Measurements from ENCODE around the gene AARS2.

The AARS2 gene

DNA sequence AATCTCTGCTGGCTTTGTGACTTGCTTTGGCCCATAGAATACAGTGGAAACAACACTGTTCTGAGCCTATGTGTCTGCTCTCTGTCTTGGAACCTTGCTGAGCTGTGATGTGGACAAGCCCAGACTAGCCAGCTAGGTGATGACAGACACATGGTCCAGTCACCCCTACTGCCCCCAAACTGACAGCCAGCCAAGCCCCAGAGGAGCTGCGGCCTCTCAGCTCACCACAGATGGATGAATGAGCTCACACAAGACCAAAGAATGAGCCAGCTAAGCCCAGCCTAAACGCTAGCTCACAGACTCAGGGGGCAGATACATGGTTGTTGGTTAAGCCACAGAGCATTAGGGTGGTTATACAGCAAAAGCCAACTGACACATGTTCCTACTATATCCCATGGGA lies 4.1 kb downstream of the AARS2 start:
- Histone ChIP-seq H3K9me3 (replicated peaks; ENCODE audit: low read length) (no peaks in the 10 kb centered on the region), H3K36me3 (ENCODE audit: insufficient read depth, low read length) (peaks cover 64% of the 10 kb centered on the region), H3K4me2 (ENCODE audit: low read length) (no peak overlapping the region), H3K4me3 (ENCODE audit: low read length) (no peak overlapping the region), H3K27me3 (ENCODE audit: control insufficient read depth, insufficient read depth, low read length) (no peaks in the 10 kb centered on the region), H3K4me1 (ENCODE audit: control insufficient read depth, insufficient read depth, low read length) (peaks cover 8% of the 10 kb centered on the region), H3K9ac (ENCODE audit: low read depth, low read length) (no peak overlapping the region)

DNA sequence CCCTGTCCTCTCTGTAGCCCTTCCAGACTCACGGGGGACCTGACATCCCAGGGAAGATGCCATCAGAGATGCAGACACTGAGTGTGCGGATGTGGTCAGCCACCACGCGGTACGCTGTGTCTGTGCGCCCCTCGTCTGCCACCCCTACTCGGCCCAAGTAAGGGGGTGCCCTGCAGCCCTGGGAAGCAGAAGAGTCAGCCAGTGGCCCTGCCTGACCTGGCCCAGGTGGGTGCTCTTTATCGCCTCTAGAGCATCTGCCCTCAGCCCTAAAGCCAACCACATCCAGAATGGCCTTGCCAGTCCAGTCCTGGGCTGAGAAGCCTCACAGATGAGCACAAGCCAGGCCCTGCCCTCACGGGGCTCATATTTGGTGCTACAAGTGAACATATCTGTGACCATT lies 5.9 kb downstream of the AARS2 start:
- peaks cover 83% of the 10 kb centered on the region for H3K36me3 ChIP-seq (ENCODE audit: insufficient read depth, low read length)
- H3K4me2 ChIP-seq (ENCODE audit: low read length) = no peak overlapping the region
- no peaks in the 10 kb centered on the region for H3K9me3 ChIP-seq (replicated peaks; ENCODE audit: low read length)
- peaks cover 5% of the 10 kb centered on the region for H3K4me1 ChIP-seq (ENCODE audit: control insufficient read depth, insufficient read depth, low read length)
- no peak overlapping the region for H3K4me3 ChIP-seq (ENCODE audit: low read length)
- H3K9ac ChIP-seq (ENCODE audit: low read depth, low read length) = no peak overlapping the region
- no peaks in the 10 kb centered on the region for H3K27me3 ChIP-seq (ENCODE audit: control insufficient read depth, insufficient read depth, low read length)

DNA sequence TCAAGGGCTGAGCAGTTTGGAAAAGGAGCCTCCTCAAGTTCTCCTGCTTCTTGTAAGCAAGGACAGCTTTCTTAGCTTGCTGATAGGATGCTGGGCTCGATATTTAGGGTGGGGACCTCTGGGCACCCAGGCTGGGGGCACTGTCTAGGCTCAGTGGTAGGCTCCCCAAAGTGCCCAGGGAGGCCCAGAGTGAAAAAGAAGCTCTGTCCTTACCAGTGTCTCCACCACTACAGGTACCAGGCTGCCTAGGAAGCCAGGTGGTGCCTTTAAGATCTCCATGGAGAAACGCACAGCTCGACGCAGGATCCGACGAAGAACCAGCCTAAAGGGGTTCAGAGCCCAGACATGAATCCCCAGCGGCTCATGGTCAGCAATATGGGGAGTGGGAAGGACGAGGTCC lies 6.4 kb downstream of the AARS2 start:
- no peak overlapping the region for H3K9ac ChIP-seq (ENCODE audit: low read depth, low read length)
- no peak overlapping the region for H3K4me2 ChIP-seq (ENCODE audit: low read length)
- no peaks in the 10 kb centered on the region for H3K9me3 ChIP-seq (replicated peaks; ENCODE audit: low read length)
- peaks cover 88% of the 10 kb centered on the region for H3K36me3 ChIP-seq (ENCODE audit: insufficient read depth, low read length)
- H3K4me3 ChIP-seq (ENCODE audit: low read length) = no peak overlapping the region
- H3K27me3 ChIP-seq (ENCODE audit: control insufficient read depth, insufficient read depth, low read length) = no peaks in the 10 kb centered on the region
- no peaks in the 10 kb centered on the region for H3K4me1 ChIP-seq (ENCODE audit: control insufficient read depth, insufficient read depth, low read length)

DNA sequence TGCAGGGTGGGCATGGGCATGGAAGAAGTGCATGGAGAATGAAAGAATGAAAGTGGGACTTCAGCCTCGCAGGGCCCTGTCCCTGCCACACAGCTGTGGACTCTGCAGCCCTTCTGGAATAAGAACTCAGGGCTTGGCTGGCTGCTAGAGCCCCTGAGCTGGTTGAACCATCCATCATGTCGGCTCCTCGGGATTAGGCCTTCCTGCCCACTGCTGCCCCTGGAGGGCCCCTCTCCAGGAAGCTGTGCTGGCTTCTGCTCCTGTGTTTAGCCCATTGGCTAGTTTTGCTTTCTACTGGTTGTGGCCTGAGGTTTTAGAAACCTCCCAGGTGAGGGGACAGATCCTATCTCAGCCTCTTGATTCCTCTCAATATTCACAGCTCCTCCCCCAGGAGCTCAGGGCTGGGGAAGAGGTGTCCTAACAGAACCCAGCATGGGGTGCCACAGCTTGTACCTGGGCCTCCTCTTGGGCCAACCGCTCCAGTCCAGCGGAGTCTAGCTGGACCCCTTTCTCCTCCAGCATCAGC lies 7.9 kb downstream of the AARS2 start:
- no peaks in the 10 kb centered on the region for H3K9me3 ChIP-seq (replicated peaks; ENCODE audit: low read length)
- H3K4me3 ChIP-seq (ENCODE audit: low read length) = no peak overlapping the region
- no peak overlapping the region for H3K9ac ChIP-seq (ENCODE audit: low read depth, low read length)
- peaks cover 86% of the 10 kb centered on the region for H3K36me3 ChIP-seq (ENCODE audit: insufficient read depth, low read length)
- no peaks in the 10 kb centered on the region for H3K4me1 ChIP-seq (ENCODE audit: control insufficient read depth, insufficient read depth, low read length)
- H3K27me3 ChIP-seq (ENCODE audit: control insufficient read depth, insufficient read depth, low read length) = no peaks in the 10 kb centered on the region
- H3K4me2 ChIP-seq (ENCODE audit: low read length) = no peak overlapping the region

DNA sequence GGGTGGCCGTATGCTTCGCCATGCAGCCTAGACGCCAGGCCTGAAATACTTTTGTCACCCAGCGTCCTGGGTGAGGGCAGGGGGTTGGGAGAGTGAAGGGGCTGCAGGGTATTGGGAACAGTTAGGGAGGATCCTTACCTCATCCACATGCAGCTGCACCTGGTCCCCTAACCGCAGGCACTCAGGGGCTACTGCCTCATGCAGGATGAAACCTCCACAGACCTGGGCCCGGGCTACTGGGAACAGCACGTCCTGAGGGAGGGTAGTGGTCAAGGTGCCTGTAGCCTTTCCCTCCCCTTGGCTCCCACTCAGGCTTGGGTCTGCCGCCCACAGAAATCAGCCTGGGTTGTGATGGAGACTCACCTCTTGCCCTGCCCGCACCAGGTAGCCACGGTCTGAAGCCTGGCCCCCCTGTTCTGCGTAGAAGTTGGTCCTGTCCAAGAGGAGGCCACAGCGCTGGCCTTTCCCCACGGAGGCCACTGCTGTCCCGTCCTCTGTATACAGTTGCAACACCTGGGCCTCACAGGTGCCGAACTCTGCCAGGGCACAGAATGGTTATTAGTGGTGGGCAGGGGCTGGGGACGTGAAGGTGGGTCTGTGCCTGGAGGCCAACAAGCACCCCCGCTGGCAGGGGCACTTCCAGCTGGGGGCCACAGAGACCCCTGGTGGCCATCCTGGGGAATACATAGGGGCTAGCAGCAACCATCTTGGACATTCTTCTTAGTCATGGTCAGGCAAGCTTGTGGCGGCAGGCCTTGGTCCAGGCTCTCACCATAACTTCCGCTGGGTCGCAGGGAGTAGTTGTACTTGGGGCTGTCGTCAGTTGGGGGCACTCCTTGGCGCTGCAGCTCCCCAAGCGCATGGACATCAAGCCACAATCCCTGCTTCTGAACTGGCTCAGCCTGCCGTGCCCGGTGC lies 8.6 kb downstream of the AARS2 start:
- no peaks in the 10 kb centered on the region for H3K27me3 ChIP-seq (ENCODE audit: control insufficient read depth, insufficient read depth, low read length)
- H3K4me2 ChIP-seq (ENCODE audit: low read length) = no peak overlapping the region
- H3K9ac ChIP-seq (ENCODE audit: low read depth, low read length) = no peak overlapping the region
- no peaks in the 10 kb centered on the region for H3K4me1 ChIP-seq (ENCODE audit: control insufficient read depth, insufficient read depth, low read length)
- H3K36me3 ChIP-seq (ENCODE audit: insufficient read depth, low read length) = peaks cover 81% of the 10 kb centered on the region
- H3K4me3 ChIP-seq (ENCODE audit: low read length) = no peak overlapping the region
- no peaks in the 10 kb centered on the region for H3K9me3 ChIP-seq (replicated peaks; ENCODE audit: low read length)

DNA sequence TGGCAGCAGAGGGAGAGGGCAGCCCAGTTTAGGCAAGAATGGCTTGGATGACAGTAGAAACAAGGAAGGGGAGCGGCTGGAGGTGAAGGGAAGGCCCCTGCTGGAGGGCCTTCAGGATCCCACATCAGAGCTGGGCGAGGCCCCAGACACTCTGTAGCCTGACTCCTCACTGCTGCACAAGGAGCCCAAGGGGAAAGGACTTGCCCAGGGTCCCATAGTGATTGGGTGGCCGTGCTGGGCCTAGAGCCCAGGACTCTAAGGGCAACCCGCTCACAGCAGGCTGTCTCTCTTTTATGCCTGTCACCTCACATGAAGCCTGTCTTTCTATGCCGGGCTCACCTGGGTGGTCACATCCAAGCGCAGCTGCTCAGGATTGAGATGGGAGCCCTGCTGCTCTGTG lies 9.3 kb downstream of the AARS2 start:
- Histone ChIP-seq H3K4me2 (ENCODE audit: low read length) (no peak overlapping the region), H3K27me3 (ENCODE audit: control insufficient read depth, insufficient read depth, low read length) (peaks cover 2% of the 10 kb centered on the region), H3K9ac (ENCODE audit: low read depth, low read length) (no peak overlapping the region), H3K36me3 (ENCODE audit: insufficient read depth, low read length) (peaks cover 74% of the 10 kb centered on the region), H3K9me3 (replicated peaks; ENCODE audit: low read length) (no peaks in the 10 kb centered on the region), H3K4me1 (ENCODE audit: control insufficient read depth, insufficient read depth, low read length) (no peaks in the 10 kb centered on the region), H3K4me3 (ENCODE audit: low read length) (no peak overlapping the region)

DNA sequence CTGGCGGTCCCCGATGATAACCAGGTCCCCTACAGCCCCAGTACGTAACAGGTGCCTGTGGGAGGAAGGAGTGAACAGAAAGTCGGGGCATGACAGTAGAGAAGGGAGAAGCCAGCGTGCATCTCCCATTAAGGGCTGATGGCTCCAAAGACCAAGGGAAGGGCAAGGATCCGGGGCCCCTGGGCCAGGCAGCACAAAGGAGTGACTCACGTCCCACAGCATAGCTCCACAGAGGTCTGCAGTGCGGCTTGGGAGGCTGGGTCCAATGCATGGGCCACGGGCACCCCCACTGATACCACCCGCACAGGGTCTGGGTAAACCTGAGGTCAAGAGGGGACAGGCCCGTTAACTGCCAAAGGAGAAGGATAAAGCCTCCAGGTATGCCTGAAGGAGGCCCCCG lies 10.3 kb downstream of the AARS2 start:
- H3K4me3 ChIP-seq (ENCODE audit: low read length) = no peak overlapping the region
- peaks cover 70% of the 10 kb centered on the region for H3K36me3 ChIP-seq (ENCODE audit: insufficient read depth, low read length)
- no peaks in the 10 kb centered on the region for H3K4me1 ChIP-seq (ENCODE audit: control insufficient read depth, insufficient read depth, low read length)
- peaks cover 12% of the 10 kb centered on the region for H3K27me3 ChIP-seq (ENCODE audit: control insufficient read depth, insufficient read depth, low read length)
- no peak overlapping the region for H3K9ac ChIP-seq (ENCODE audit: low read depth, low read length)
- no peaks in the 10 kb centered on the region for H3K9me3 ChIP-seq (replicated peaks; ENCODE audit: low read length)
- no peak overlapping the region for H3K4me2 ChIP-seq (ENCODE audit: low read length)

DNA sequence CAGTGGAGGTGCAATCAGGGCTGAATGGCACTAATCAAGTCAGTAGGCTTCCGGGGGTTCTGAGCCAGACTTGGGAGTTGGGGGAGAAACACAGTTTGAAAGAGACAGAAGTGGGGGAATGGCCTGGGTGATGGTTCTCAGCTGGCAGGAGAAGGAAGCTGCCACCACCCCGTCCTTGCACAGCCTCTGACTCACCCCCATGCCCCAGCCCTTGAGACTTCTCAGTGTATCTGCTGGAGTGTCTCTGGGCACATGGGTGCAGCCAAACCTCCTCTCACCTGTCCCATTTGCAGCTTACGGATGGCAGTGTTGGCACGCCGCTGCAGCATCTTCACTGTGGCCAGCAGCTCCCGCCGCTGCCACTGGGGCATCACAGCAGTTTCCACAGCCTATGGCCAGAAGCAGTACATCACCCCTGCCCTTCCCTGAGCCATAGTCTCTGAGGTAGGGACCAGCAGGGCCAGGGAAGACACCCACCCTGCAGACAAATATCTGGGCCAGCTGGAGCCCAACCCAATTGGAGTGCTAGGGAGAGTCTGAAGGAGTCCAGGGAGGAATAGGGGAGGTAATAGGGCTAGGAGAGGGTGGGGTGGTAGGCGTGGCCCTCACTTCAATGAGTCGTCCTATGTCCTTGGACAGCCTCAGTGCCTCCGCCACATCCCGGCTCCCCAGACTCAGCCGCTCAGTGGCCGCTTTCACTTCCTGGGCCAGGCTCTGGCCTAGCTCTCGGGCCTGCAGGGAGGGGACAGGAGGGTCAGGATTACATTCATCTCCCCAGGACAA lies 11.2 kb downstream of the AARS2 start:
- Histone ChIP-seq H3K4me2 (ENCODE audit: low read length) (no peak overlapping the region), H3K4me3 (ENCODE audit: low read length) (no peak overlapping the region), H3K36me3 (ENCODE audit: insufficient read depth, low read length) (peaks cover 61% of the 10 kb centered on the region), H3K9me3 (replicated peaks; ENCODE audit: low read length) (no peaks in the 10 kb centered on the region), H3K9ac (ENCODE audit: low read depth, low read length) (no peak overlapping the region), H3K4me1 (ENCODE audit: control insufficient read depth, insufficient read depth, low read length) (peaks cover 3% of the 10 kb centered on the region), H3K27me3 (ENCODE audit: control insufficient read depth, insufficient read depth, low read length) (peaks cover 21% of the 10 kb centered on the region)

DNA sequence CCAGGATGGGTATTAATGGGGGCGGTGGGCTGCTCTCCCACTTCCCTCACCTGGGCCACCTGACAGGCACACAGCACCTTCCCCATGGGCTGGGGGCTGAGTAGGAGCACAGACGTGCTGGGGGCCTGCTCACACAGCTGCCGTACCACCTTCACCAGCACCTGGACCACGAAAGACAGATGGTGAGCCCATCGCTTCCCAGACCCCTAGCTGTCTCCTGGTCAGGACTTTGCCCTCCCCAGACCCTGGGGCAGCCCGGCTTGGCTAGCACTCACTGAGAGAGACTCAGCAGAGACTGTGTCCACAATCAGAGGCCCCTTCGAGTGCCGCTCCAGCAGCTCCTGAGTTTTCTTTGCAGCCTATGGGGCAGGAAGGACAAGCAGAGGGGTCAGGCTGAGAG lies 12.0 kb downstream of the AARS2 start:
- H3K9me3 ChIP-seq (replicated peaks; ENCODE audit: low read length) = no peaks in the 10 kb centered on the region
- H3K4me3 ChIP-seq (ENCODE audit: low read length) = no peak overlapping the region
- H3K9ac ChIP-seq (ENCODE audit: low read depth, low read length) = no peak overlapping the region
- H3K4me1 ChIP-seq (ENCODE audit: control insufficient read depth, insufficient read depth, low read length) = peaks cover 3% of the 10 kb centered on the region
- peaks cover 29% of the 10 kb centered on the region for H3K27me3 ChIP-seq (ENCODE audit: control insufficient read depth, insufficient read depth, low read length)
- peaks cover 53% of the 10 kb centered on the region for H3K36me3 ChIP-seq (ENCODE audit: insufficient read depth, low read length)
- H3K4me2 ChIP-seq (ENCODE audit: low read length) = no peak overlapping the region

DNA sequence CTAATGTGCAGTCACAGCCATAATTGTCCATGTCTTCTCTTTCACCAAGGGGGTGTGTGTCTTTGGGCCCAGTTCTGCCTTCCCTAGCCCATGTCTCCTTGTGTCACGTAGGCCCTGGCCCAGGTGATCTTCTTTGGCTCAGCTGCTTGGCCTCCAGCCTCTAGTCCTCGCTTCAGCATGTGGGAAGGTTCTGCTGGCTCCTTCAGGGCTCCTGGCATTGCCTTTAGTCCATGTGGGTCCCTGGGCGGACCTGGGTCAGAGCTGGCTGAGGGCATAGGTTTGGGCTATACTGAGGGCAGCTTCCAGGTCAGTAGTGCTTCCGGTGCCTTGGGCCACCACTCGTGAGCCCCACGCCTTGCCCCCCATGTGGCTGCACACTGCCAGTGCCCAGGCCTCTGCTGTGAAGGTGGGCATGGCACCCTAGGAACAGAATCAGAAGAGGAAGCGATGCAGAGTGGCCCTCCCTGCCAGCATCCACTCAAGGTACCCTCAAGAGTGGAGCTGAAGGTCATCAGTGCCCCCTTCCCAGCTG lies 12.8 kb downstream of the AARS2 start:
- H3K9me3 ChIP-seq (replicated peaks; ENCODE audit: low read length) = no peaks in the 10 kb centered on the region
- no peak overlapping the region for H3K4me3 ChIP-seq (ENCODE audit: low read length)
- peaks cover 37% of the 10 kb centered on the region for H3K27me3 ChIP-seq (ENCODE audit: control insufficient read depth, insufficient read depth, low read length)
- peaks cover 46% of the 10 kb centered on the region for H3K36me3 ChIP-seq (ENCODE audit: insufficient read depth, low read length)
- H3K4me1 ChIP-seq (ENCODE audit: control insufficient read depth, insufficient read depth, low read length) = peaks cover 3% of the 10 kb centered on the region
- H3K9ac ChIP-seq (ENCODE audit: low read depth, low read length) = no peak overlapping the region
- H3K4me2 ChIP-seq (ENCODE audit: low read length) = no peak overlapping the region

DNA sequence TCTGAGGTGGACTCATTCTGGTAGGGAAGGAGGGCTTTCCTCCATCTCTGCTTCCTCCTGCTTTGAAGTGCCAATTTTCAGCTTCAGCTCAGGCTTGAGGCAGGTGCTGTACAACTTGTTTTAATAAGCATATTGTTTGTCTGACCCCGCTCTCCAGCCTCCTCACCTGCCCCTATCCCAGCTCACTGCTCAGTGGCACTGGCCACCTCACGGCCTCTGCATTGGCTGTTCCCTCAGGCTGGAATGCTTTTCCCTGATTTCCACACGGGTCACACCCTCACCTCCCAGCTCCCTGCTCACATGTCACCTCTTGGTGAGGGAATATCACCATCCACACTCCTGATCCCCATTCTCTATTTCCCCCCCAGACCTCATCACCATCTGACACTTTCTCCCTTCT lies 14.3 kb downstream of the AARS2 start:
- Histone ChIP-seq H3K4me3 (ENCODE audit: low read length) (no peak overlapping the region), H3K27me3 (ENCODE audit: control insufficient read depth, insufficient read depth, low read length) (peaks cover 44% of the 10 kb centered on the region), H3K4me1 (ENCODE audit: control insufficient read depth, insufficient read depth, low read length) (peaks cover 3% of the 10 kb centered on the region), H3K36me3 (ENCODE audit: insufficient read depth, low read length) (peaks cover 32% of the 10 kb centered on the region), H3K4me2 (ENCODE audit: low read length) (no peak overlapping the region), H3K9ac (ENCODE audit: low read depth, low read length) (no peak overlapping the region), H3K9me3 (replicated peaks; ENCODE audit: low read length) (no peaks in the 10 kb centered on the region)
